ENCODE results near the gene CRKL.

DNA sequence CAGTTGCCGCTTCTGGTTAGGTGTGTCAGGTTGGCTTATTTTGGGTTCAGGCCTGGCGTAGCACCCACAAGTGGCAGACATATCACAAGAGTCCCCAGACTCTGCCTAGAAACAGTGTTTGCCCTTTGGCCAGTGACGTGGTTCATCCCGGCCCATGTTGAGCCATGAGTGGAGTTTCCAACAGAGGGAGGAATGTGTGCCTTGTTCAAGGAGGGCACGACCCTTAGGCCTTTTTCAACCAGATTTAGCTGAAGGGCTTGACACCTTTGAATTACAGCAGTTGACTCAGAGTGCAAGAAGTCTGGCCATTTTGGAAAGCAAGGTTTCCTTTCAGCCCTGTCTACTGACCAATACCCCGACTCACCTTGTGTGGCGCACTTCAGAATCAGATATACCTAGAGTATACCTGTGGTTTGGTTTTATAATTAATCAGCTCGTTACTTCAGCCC is 34.7 kb downstream of the CRKL start:
- TF ChIP-seq, protein P1, sequence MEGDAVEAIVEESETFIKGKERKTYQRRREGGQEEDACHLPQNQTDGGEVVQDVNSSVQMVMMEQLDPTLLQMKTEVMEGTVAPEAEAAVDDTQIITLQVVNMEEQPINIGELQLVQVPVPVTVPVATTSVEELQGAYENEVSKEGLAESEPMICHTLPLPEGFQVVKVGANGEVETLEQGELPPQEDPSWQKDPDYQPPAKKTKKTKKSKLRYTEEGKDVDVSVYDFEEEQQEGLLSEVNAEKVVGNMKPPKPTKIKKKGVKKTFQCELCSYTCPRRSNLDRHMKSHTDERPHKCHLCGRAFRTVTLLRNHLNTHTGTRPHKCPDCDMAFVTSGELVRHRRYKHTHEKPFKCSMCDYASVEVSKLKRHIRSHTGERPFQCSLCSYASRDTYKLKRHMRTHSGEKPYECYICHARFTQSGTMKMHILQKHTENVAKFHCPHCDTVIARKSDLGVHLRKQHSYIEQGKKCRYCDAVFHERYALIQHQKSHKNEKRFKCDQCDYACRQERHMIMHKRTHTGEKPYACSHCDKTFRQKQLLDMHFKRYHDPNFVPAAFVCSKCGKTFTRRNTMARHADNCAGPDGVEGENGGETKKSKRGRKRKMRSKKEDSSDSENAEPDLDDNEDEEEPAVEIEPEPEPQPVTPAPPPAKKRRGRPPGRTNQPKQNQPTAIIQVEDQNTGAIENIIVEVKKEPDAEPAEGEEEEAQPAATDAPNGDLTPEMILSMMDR (IDR thresholded peaks at IDR 0.05; ENCODE audit: insufficient read depth, low read length), result no peak
- TF ChIP-seq POLR2AphosphoS5 (IDR thresholded peaks at IDR 0.05; ENCODE audit: low read depth) (no peak), SPI1 (IDR thresholded peaks at IDR 0.05; ENCODE audit: borderline replicate concordance, low read depth) (no peak)
